HG02763 (cell line): Measurements from ENCODE around the gene WDR7.

Source experiments
- ATAC-seq: cut with Tn5 transposase; IDR thresholded peaks from one replicate; pipeline ENCODE4 v1.9.1; 2021; ENCODE audit warnings: mild to moderate bottlenecking, moderate library complexity; ENCODE audit not compliant: unreplicated experiment

Gene WDR7

GRCh38 chr18:56650944-56651770 lies at the start of gene WDR7:
Gene WDR7, plus strand, starts transcription at chr18:56651359. Its CDS starts 21,157 bp downstream, at chr18:56672516.
- peak; percentile 99 for ATAC-seq

GRCh38 chr18:56606618-56607017 lies 44.5 kb upstream of the WDR7 start:
- ATAC-seq, result no peak

GRCh38 chr18:56615738-56616520 lies 35.2 kb upstream of the WDR7 start:
- ATAC-seq, result no peak

GRCh38 chr18:56627991-56628390 lies 23.2 kb upstream of the WDR7 start:
- ATAC-seq, result no peak

- ATAC-seq, result no peak
These were observed 18.8 kb upstream of the WDR7 start for GRCh38 chr18:56632070-56633022.

GRCh38 chr18:56635007-56635406 lies 16.2 kb upstream of the WDR7 start:
- no peak for ATAC-seq

GRCh38 chr18:56637176-56637575 lies 14.0 kb upstream of the WDR7 start:
- no peak for ATAC-seq

- peak; percentile 6 for ATAC-seq
These were observed 13.4 kb upstream of the WDR7 start for GRCh38 chr18:56637711-56638231.

GRCh38 chr18:56638232-56639103 lies 12.7 kb upstream of the WDR7 start, which contains the start of gene TXNL1:
Gene TXNL1, minus strand, starts transcription at chr18:56638592. Its CDS starts 152 bp downstream, at chr18:56638440.
- ATAC-seq, result peak; percentile 98

- no peak for ATAC-seq
These were observed 12.1 kb upstream of the WDR7 start for GRCh38 chr18:56639104-56639381.

GRCh38 chr18:56639571-56639970 lies 11.6 kb upstream of the WDR7 start:
- ATAC-seq, result no peak

GRCh38 chr18:56641714-56642337 lies 9.3 kb upstream of the WDR7 start:
- ATAC-seq, result no peak

- ATAC-seq, result no peak
These were observed 7.8 kb upstream of the WDR7 start for GRCh38 chr18:56643381-56643780.

GRCh38 chr18:56645415-56646016 lies 5.6 kb upstream of the WDR7 start:
- ATAC-seq, result no peak

- ATAC-seq, result no peak
These were observed 4.1 kb upstream of the WDR7 start for GRCh38 chr18:56647071-56647470.

GRCh38 chr18:56647951-56648893 lies 2.9 kb upstream of the WDR7 start:
- ATAC-seq, result no peak

GRCh38 chr18:56649996-56650395 lies 1.2 kb upstream of the WDR7 start:
- ATAC-seq, result no peak

- ATAC-seq, result no peak
These were observed 573 bp downstream of the WDR7 start for GRCh38 chr18:56651771-56652092.
